ENCODE measurements around the gene CACHD1.

The CACHD1 gene

GRCh38 chr1:64675718-64676345 is 205.9 kb downstream of the CACHD1 start:
- no peak for DNase-seq
- H3K27ac Mint-ChIP-seq = no peak overlapping the region
- no peaks in the 10 kb centered on the region for H3K27me3 Mint-ChIP-seq (ENCODE audit: low read depth, poor library complexity)
- H3K36me3 Mint-ChIP-seq (ENCODE audit: low read depth) = peaks cover 77% of the 10 kb centered on the region
- no peaks in the 10 kb centered on the region for H3K9me3 Mint-ChIP-seq
- TF ChIP-seq CTCF (IDR thresholded peaks at IDR 0.05) = peak; percentile 65
- H3K4me1 Mint-ChIP-seq = no peaks in the 10 kb centered on the region
- no peak overlapping the region for H3K4me3 Mint-ChIP-seq

- Mint-ChIP-seq H3K36me3 (ENCODE audit: low read depth) (peaks cover 79% of the 10 kb centered on the region), H3K27ac (no peak overlapping the region), H3K9me3 (no peaks in the 10 kb centered on the region), H3K27me3 (ENCODE audit: low read depth, poor library complexity) (no peaks in the 10 kb centered on the region), H3K4me3 (no peak overlapping the region), H3K4me1 (no peaks in the 10 kb centered on the region)
- no peak for DNase-seq
- TF ChIP-seq CTCF (IDR thresholded peaks at IDR 0.05) = no peak
Measured at GRCh38 chr1:64676386-64676785, 206.5 kb downstream of the CACHD1 start.

- DNase-seq = no peak
- peaks cover 83% of the 10 kb centered on the region for H3K36me3 Mint-ChIP-seq (ENCODE audit: low read depth)
- H3K4me1 Mint-ChIP-seq = no peaks in the 10 kb centered on the region
- H3K4me3 Mint-ChIP-seq = no peak overlapping the region
- H3K27ac Mint-ChIP-seq = no peak overlapping the region
- TF ChIP-seq CTCF (IDR thresholded peaks at IDR 0.05) = no peak
- no peaks in the 10 kb centered on the region for H3K9me3 Mint-ChIP-seq
- H3K27me3 Mint-ChIP-seq (ENCODE audit: low read depth, poor library complexity) = no peaks in the 10 kb centered on the region
Measured at GRCh38 chr1:64677532-64677931, 207.6 kb downstream of the CACHD1 start.

GRCh38 chr1:64678366-64678765 is 208.4 kb downstream of the CACHD1 start:
- H3K27me3 Mint-ChIP-seq (ENCODE audit: low read depth, poor library complexity) = no peaks in the 10 kb centered on the region
- DNase-seq = no peak
- H3K36me3 Mint-ChIP-seq (ENCODE audit: low read depth) = peaks cover 82% of the 10 kb centered on the region
- TF ChIP-seq CTCF (IDR thresholded peaks at IDR 0.05) = no peak
- H3K27ac Mint-ChIP-seq = no peak overlapping the region
- H3K9me3 Mint-ChIP-seq = no peaks in the 10 kb centered on the region
- H3K4me1 Mint-ChIP-seq = no peaks in the 10 kb centered on the region
- no peak overlapping the region for H3K4me3 Mint-ChIP-seq

GRCh38 chr1:64679177-64679576 is 209.2 kb downstream of the CACHD1 start:
- H3K27me3 Mint-ChIP-seq (ENCODE audit: low read depth, poor library complexity) = no peaks in the 10 kb centered on the region

More at GRCh38 chr1:64679177-64679576, 209.2 kb downstream of the CACHD1 start:
- no peak for TF ChIP-seq CTCF (IDR thresholded peaks at IDR 0.05)
- DNase-seq = no peak
- Mint-ChIP-seq H3K36me3 (ENCODE audit: low read depth) (peaks cover 84% of the 10 kb centered on the region), H3K27ac (peak overlapping the region; percentile 73), H3K4me3 (no peak overlapping the region), H3K4me1 (no peaks in the 10 kb centered on the region), H3K9me3 (no peaks in the 10 kb centered on the region)

Measured in nephron progenitor cell (in vitro differentiated cells).